Measurements from ENCODE around the gene L1TD1. TPM values are rescaled to one million over a fixed set of nuclear protein-coding genes. Genes with fewer than 3 reads are reported as not detected.

L1TD1 gene
- polyA plus RNA-seq, 2 of the 4 experiments (the other 2 are of a cell fraction): not detected

DNA sequence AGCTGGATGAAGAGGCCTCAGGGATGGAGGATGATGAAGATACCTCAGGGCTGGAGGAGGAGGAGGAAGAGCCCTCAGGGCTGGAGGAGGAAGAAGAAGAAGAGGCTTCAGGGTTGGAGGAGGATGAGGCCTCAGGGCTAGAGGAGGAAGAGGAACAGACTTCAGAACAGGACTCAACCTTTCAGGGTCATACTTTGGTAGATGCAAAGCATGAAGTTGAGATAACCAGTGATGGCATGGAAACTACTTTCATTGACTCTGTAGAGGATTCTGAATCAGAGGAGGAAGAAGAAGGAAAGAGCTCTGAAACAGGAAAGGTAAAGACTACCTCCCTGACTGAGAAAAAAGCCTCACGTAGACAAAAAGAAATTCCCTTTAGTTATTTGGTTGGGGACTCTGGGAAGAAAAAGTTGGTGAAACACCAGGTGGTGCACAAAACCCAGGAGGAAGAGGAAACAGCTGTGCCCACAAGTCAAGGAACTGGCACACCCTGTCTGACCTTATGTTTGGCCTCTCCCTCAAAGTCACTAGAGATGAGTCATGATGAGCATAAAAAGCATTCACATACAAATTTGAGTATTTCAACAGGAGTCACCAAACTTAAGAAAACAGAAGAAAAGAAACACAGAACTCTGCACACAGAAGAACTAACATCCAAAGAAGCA lies 15.4 kb downstream of the L1TD1 start:
- WGBS (ENCODE audit: missing lambda C conversion rate): 73% methylated on average over 1 of the region's 1 CpG
- CTCF ChIA-PET: interaction anchor here (0.8 to 1.3 kb wide), 4 partner anchors 94 to 197 kb away, joined by 3 to 5 read pairs (median 3); no protein-coding TSS in a partner anchor
- Histone ChIP-seq H3K9me3 (peaks cover 15% of the 10 kb centered on the region; the same call in 2 of the 3 replicates), H3K4me1 (no peaks in the 10 kb centered on the region), H3K4me2 (no peak overlapping the region), H3K4me3 (no peak overlapping the region), H3K27ac (no peak overlapping the region)
- peak in 1 of 2 experiments; percentile 25 for DNase-seq (ENCODE audit: low read depth in 1 of 2, low spot score in 1 of 2)
- no peak for FAIRE-seq
- POLR2A ChIA-PET: no interaction called here
- ATAC-seq: no peak
- TF ChIP-seq FOSL2 (IDR thresholded peaks at IDR 0.05) (no peak), FOSL2 (CRISPR knock-in tag; IDR thresholded peaks at IDR 0.05) (peak; percentile 36; the same call in 1 of the 2 replicates), RCOR1 (IDR thresholded peaks at IDR 0.05; ENCODE audit: low read depth, low read length) (no peak), KDM5A (IDR thresholded peaks at IDR 0.05) (no peak), CEBPB (IDR thresholded peaks at IDR 0.05) (no peak)

DNA sequence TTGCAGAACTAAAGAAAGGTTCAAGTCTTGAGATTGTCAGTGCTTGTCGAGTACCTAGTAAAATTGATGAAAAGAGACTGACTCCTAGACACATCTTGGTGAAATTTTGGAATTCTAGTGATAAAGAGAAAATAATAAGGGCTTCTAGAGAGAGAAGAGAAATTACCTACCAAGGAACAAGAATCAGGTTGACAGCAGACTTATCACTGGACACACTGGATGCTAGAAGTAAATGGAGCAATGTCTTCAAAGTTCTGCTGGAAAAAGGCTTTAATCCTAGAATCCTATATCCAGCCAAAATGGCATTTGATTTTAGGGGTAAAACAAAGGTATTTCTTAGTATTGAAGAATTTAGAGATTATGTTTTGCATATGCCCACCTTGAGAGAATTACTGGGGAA lies 16.3 kb downstream of the L1TD1 start:
- Histone ChIP-seq H3K4me1 (no peaks in the 10 kb centered on the region), H3K4me2 (no peak overlapping the region), H3K4me3 (no peak overlapping the region), H3K27ac (no peak overlapping the region), H3K9me3 (peaks cover 15% of the 10 kb centered on the region; the same call in 2 of the 3 replicates)
- no peak for FAIRE-seq
- DNase-seq (ENCODE audit: low read depth in 1 of 2, low spot score in 1 of 2): peak in 1 of 2 experiments; percentile 35
- CTCF ChIA-PET: no interaction called here
- no peak for ATAC-seq
- 35% methylated on average over 1 of the region's 1 CpG for WGBS (ENCODE audit: missing lambda C conversion rate)
- POLR2A ChIA-PET: no interaction called here
- no peak for TF ChIP-seq GATA3 (IDR thresholded peaks at IDR 0.05; ENCODE audit: borderline replicate concordance)
- TF ChIP-seq PHF8 (IDR thresholded peaks at IDR 0.05; ENCODE audit: borderline replicate concordance, low read depth): no peak
- no peak for TF ChIP-seq CHD2 (IDR thresholded peaks at IDR 0.05; ENCODE audit: low read length, partially characterized antibody)
- TF ChIP-seq MAFK (IDR thresholded peaks at IDR 0.05; ENCODE audit: partially characterized antibody): no peak
- TF ChIP-seq TFCP2L1 (CRISPR knock-in tag; IDR thresholded peaks at IDR 0.05): no peak
- TF ChIP-seq FOSL2 (IDR thresholded peaks at IDR 0.05): no peak
- TF ChIP-seq FOSL2 (CRISPR knock-in tag; IDR thresholded peaks at IDR 0.05): no peak
- TF ChIP-seq, protein P1, sequence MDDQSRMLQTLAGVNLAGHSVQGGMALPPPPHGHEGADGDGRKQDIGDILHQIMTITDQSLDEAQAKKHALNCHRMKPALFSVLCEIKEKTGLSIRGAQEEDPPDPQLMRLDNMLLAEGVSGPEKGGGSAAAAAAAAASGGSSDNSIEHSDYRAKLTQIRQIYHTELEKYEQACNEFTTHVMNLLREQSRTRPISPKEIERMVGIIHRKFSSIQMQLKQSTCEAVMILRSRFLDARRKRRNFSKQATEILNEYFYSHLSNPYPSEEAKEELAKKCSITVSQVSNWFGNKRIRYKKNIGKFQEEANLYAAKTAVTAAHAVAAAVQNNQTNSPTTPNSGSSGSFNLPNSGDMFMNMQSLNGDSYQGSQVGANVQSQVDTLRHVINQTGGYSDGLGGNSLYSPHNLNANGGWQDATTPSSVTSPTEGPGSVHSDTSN (IDR thresholded peaks at IDR 0.05): no peak
- TF ChIP-seq RAD21 (conservative IDR thresholded peaks at IDR 0.05 in 1 of 2, IDR thresholded peaks at IDR 0.05 in 1 of 2): no peak
- TF ChIP-seq, protein P2, sequence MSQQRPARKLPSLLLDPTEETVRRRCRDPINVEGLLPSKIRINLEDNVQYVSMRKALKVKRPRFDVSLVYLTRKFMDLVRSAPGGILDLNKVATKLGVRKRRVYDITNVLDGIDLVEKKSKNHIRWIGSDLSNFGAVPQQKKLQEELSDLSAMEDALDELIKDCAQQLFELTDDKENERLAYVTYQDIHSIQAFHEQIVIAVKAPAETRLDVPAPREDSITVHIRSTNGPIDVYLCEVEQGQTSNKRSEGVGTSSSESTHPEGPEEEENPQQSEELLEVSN (IDR thresholded peaks at IDR 0.05; ENCODE audit: borderline replicate concordance, low read depth): no peak
- no peak for TF ChIP-seq CHD4 (IDR thresholded peaks at IDR 0.05; ENCODE audit: borderline replicate concordance)
- no peak for TF ChIP-seq RCOR1 (IDR thresholded peaks at IDR 0.05; ENCODE audit: low read depth, low read length)
- TF ChIP-seq BHLHE40 (IDR thresholded peaks at IDR 0.05; ENCODE audit: low read depth, low read length): no peak
- TF ChIP-seq JUN (IDR thresholded peaks at IDR 0.05): no peak
- no peak for TF ChIP-seq CBX8 (IDR thresholded peaks at IDR 0.05)
- no peak for TF ChIP-seq KDM1A (IDR thresholded peaks at IDR 0.05; ENCODE audit: low read depth)
- TF ChIP-seq POLR2AphosphoS2 (conservative IDR thresholded peaks at IDR 0.05; ENCODE audit: low read length): no peak
- TF ChIP-seq NPAS2 (CRISPR knock-in tag; IDR thresholded peaks at IDR 0.05; ENCODE audit: borderline replicate concordance): no peak
- no peak for TF ChIP-seq MYC (IDR thresholded peaks at IDR 0.05; ENCODE audit: borderline replicate concordance, low read length)
- TF ChIP-seq SREBF2 (IDR thresholded peaks at IDR 0.05): no peak

DNA sequence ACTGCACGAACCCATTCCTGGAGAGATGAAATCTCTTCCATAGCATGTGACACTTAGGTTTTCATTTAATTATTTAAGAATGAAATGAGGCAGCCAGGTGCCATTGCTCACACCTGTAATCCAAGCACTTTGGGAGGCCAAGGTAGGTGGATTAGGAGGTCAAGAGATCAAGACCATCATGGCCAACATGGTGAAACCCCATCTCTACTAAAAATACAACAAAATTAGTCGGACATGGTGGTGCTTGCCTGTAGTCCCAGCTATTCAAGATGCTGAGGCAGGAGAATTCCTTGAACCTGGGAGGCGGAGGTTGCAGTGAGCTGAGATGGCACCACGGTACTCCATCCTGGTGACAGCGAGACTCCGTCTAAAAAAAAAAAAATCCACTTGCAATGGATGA lies 17.8 kb downstream of the L1TD1 start:
- no peak overlapping the region for H3K27ac ChIP-seq
- ATAC-seq (no peak), FAIRE-seq (no peak), DNase-seq (ENCODE audit: low read depth in 1 of 2, low spot score in 1 of 2) (no peak)
- H3K4me3 ChIP-seq: no peak overlapping the region
- WGBS (ENCODE audit: missing lambda C conversion rate): 61% methylated on average over 6 of the region's 6 CpGs
- no peaks in the 10 kb centered on the region for H3K4me1 ChIP-seq
- POLR2A ChIA-PET: no interaction called here
- CTCF ChIA-PET: no interaction called here
- peaks cover 15% of the 10 kb centered on the region; the same call in 2 of the 3 replicates for H3K9me3 ChIP-seq
- no peak for TF ChIP-seq TFCP2L1 (CRISPR knock-in tag; IDR thresholded peaks at IDR 0.05)
- TF ChIP-seq ZC3H11A (IDR thresholded peaks at IDR 0.05): no peak
- no peak for TF ChIP-seq SMC3 (IDR thresholded peaks at IDR 0.05)
- TF ChIP-seq RNF2 (IDR thresholded peaks at IDR 0.05; ENCODE audit: borderline replicate concordance, low read depth): no peak
- TF ChIP-seq JUNB (IDR thresholded peaks at IDR 0.05): no peak
- TF ChIP-seq CEBPB (IDR thresholded peaks at IDR 0.05): no peak
- no peak overlapping the region for H3K4me2 ChIP-seq

Measured in A549 (cell line).